Nephron (organoid): ENCODE results near the gene NAV3.

Experiments
- H3K27ac Mint-ChIP-seq, 3 experiments: 2 replicates each; pipeline ENCODE4 v1.8.0; 2020; ENCODE audit warnings: mixed read lengths in 3 of 3, mild to moderate bottlenecking in 2 of 3, moderate library complexity in 1 of 3
- H3K27me3 Mint-ChIP-seq: 2 replicates; pipeline ENCODE4 v1.8.0; 2021; ENCODE audit warnings: low read depth, mild to moderate bottlenecking, moderate library complexity, mixed read lengths
- H3K36me3 Mint-ChIP-seq: 2 replicates; pipeline ENCODE4 v1.8.0; 2020; ENCODE audit warnings: low read depth, mixed read lengths
- H3K4me1 Mint-ChIP-seq: 2 replicates; pipeline ENCODE4 v1.8.0; 2020; ENCODE audit warnings: mixed read lengths
- H3K4me3 Mint-ChIP-seq, 3 experiments: 2 replicates each; pipeline ENCODE4 v1.8.0; 2020; ENCODE audit warnings: mild to moderate bottlenecking in 3 of 3, mixed read lengths in 3 of 3, moderate library complexity in 2 of 3
- H3K9me3 Mint-ChIP-seq: 2 replicates; pipeline ENCODE4 v1.8.0; 2020; ENCODE audit warnings: mixed read lengths
- CTCF ChIP-seq, 3 experiments: fragments of 200-600 bp; sonication (generic); IDR thresholded peaks; one replicate each; pipeline ENCODE4 v1.5.0; 2021; ENCODE audit warnings: antibody characterized with exemption in 3 of 3; ENCODE audit not compliant: unreplicated experiment in 3 of 3

NAV3 gene

GRCh38 chr12:78009031-78009430 is 178.3 kb downstream of the NAV3 start:
- H3K4me3 Mint-ChIP-seq, result no peak overlapping the region
- H3K27me3 Mint-ChIP-seq, result no peaks in the 10 kb centered on the region
- no peak for TF ChIP-seq CTCF (IDR thresholded peaks at IDR 0.05; ENCODE audit: unreplicated experiment in 3 of 3)
- H3K4me1 Mint-ChIP-seq, result peaks cover 8% of the 10 kb centered on the region
- peaks cover 29% of the 10 kb centered on the region for H3K36me3 Mint-ChIP-seq
- H3K9me3 Mint-ChIP-seq, result no peaks in the 10 kb centered on the region
- H3K27ac Mint-ChIP-seq, result no peak overlapping the region

GRCh38 chr12:78018171-78018910 is 187.6 kb downstream of the NAV3 start:
- no peaks in the 10 kb centered on the region for H3K9me3 Mint-ChIP-seq
- peaks cover 11% of the 10 kb centered on the region for H3K4me1 Mint-ChIP-seq
- H3K27me3 Mint-ChIP-seq, result no peaks in the 10 kb centered on the region
- no peak overlapping the region for H3K4me3 Mint-ChIP-seq
- peak overlapping the region; percentile 56 to 76 (median 57) for H3K27ac Mint-ChIP-seq
- H3K36me3 Mint-ChIP-seq, result peaks cover 19% of the 10 kb centered on the region
- no peak for TF ChIP-seq CTCF (IDR thresholded peaks at IDR 0.05; ENCODE audit: unreplicated experiment in 3 of 3)

GRCh38 chr12:78018939-78019338 is 188.2 kb downstream of the NAV3 start:
- Mint-ChIP-seq H3K36me3 (peaks cover 23% of the 10 kb centered on the region), H3K27me3 (no peaks in the 10 kb centered on the region), H3K4me1 (peaks cover 11% of the 10 kb centered on the region), H3K27ac (peak overlapping the region; percentile 23 to 76 (median 56)), H3K9me3 (no peaks in the 10 kb centered on the region), H3K4me3 (no peak overlapping the region)
- no peak for TF ChIP-seq CTCF (IDR thresholded peaks at IDR 0.05; ENCODE audit: unreplicated experiment in 3 of 3)

- no peak for TF ChIP-seq CTCF (IDR thresholded peaks at IDR 0.05; ENCODE audit: unreplicated experiment in 3 of 3)
- no peak overlapping the region for H3K27ac Mint-ChIP-seq
- H3K4me3 Mint-ChIP-seq, result no peak overlapping the region
- peaks cover 11% of the 10 kb centered on the region for H3K9me3 Mint-ChIP-seq
- H3K27me3 Mint-ChIP-seq, result no peaks in the 10 kb centered on the region
- H3K36me3 Mint-ChIP-seq, result peaks cover 68% of the 10 kb centered on the region
- no peaks in the 10 kb centered on the region for H3K4me1 Mint-ChIP-seq
These were observed 197.7 kb downstream of the NAV3 start for GRCh38 chr12:78028426-78028825.

- H3K9me3 Mint-ChIP-seq, result no peaks in the 10 kb centered on the region
- H3K27me3 Mint-ChIP-seq, result no peaks in the 10 kb centered on the region
- peaks cover 27% of the 10 kb centered on the region for H3K4me1 Mint-ChIP-seq
- no peak overlapping the region for H3K27ac Mint-ChIP-seq
- peaks cover 31% of the 10 kb centered on the region for H3K36me3 Mint-ChIP-seq
- no peak overlapping the region for H3K4me3 Mint-ChIP-seq
- TF ChIP-seq CTCF (IDR thresholded peaks at IDR 0.05; ENCODE audit: unreplicated experiment in 3 of 3), result no peak
These were observed 203.3 kb downstream of the NAV3 start for GRCh38 chr12:78034025-78034424.
